Spleen (tissue), 11 donors: Measurements from ENCODE around the gene CD180. TPM values are rescaled to one million over a fixed set of nuclear protein-coding genes. Genes with fewer than 3 reads are reported as not detected.
A peak's percentile ranks its signal among the peaks of the same experiment; 100 is the strongest.

ENCODE experiments used
- DNase-seq: peaks from one replicate; pipeline ENCODE4 v3.0.0-alpha.2; 2020
- H3K27ac ChIP-seq, 8 donors: fragments of 200-600 bp; sonication (generic) in 7 of 8; 1 replicate in 4 of 8; 2 replicates in 4 of 8; pipeline versions ENCODE4 v1.5.0 to v1.8.0; 2016 to 2021; ENCODE audit warnings: inconsistent platforms in 4 of 8, mild to moderate bottlenecking in 4 of 8, moderate library complexity in 1 of 8
- H3K27me3 ChIP-seq, 7 donors: fragments of 200-600 bp; sonication (generic) in 6 of 7; replicated peaks in 1 of 7; 1 replicate in 4 of 7; 2 replicates in 3 of 7; pipeline versions ENCODE4 v1.5.0 to v1.8.0; 2016 to 2021; ENCODE audit warnings: inconsistent platforms in 3 of 7, mild to moderate bottlenecking in 1 of 7
- H3K36me3 ChIP-seq, 6 donors: fragments of 200-600 bp; sonication (generic) in 5 of 6; 1 replicate in 4 of 6; 2 replicates in 2 of 6; pipeline versions ENCODE4 v1.5.0 to v1.8.0; 2016 to 2021; ENCODE audit warnings: inconsistent platforms in 2 of 6
- H3K4me1 ChIP-seq, 6 donors: fragments of 200-600 bp; sonication (generic) in 5 of 6; 1 replicate in 3 of 6; 2 replicates in 3 of 6; pipeline versions ENCODE4 v1.5.0 to v1.8.0; 2016 to 2021; ENCODE audit warnings: inconsistent platforms in 3 of 6
- H3K4me3 ChIP-seq, 8 donors: fragments of 200-600 bp; sonication (generic) in 7 of 8; 1 replicate in 4 of 8; 2 replicates in 4 of 8; pipeline versions ENCODE4 v1.5.0 to v1.8.0; 2016 to 2021; ENCODE audit warnings: inconsistent platforms in 4 of 8, mild to moderate bottlenecking in 4 of 8, moderate library complexity in 2 of 8
- H3K9me3 ChIP-seq, 8 donors: fragments of 200-600 bp; sonication (generic) in 7 of 8; 1 replicate in 4 of 8; 2 replicates in 4 of 8; pipeline versions ENCODE4 v1.5.0 to v1.8.0; 2016 to 2021; ENCODE audit warnings: inconsistent platforms in 4 of 8
- CTCF ChIP-seq, 11 experiments: fragments of 200-600 bp in 7 of 11; fragments of 450-650 bp in 4 of 11; sonication (generic) in 4 of 11; IDR thresholded peaks in 8 of 11; conservative IDR thresholded peaks in 3 of 11; 1 replicate in 7 of 11; 2 replicates in 4 of 11; pipeline versions ENCODE4 v1.4.0 to v1.8.0; 2016 to 2021; ENCODE audit warnings: antibody characterized with exemption in 11 of 11, inconsistent platforms in 4 of 11, mild to moderate bottlenecking in 1 of 11
- POLR2A ChIP-seq, 3 donors: fragments of 450-650 bp; IDR thresholded peaks; one replicate each; pipeline ENCODE4 v1.5.1; 2017; ENCODE audit warnings: antibody characterized with exemption in 3 of 3, mild to moderate bottlenecking in 1 of 3
- POLR2AphosphoS5 ChIP-seq, 3 donors: sonication (generic); formaldehyde crosslinking; IDR thresholded peaks; one replicate each; pipeline ENCODE4 v1.5.1; 2017; ENCODE audit warnings: antibody characterized with exemption in 3 of 3
- WGBS, 5 donors: extraction: QIAGEN DNeasy Blood & Tissue Kit in 3 of 5; methylation state at CpG; one replicate each; pipeline versions ENCODE4 v1.1.5 to v1.1.7; 2013 to 2018; 5-methylcytosine and 5-hydroxymethylcytosine counted together
- intact Hi-C: fragments of 100-400 bp; cut with DNase I; formaldehyde crosslinking; loops from one replicate; pipeline ENCODE4 v1.15.0; 2023; ENCODE audit warnings: low total_unique reads
- polyA plus RNA-seq, 3 donors: library from polyadenylated mRNA; stranded (reverse); fragments of 200-250 nt; gene quantifications; one replicate each; pipeline ENCODE4 v1.2.1, GENCODE V29; 2013
- total RNA-seq, 7 donors: library from RNA; depleted of rRNA in 3 of 7; stranded (reverse); fragments of >200 nt in 3 of 7; fragmentation: NEBNext Ultra II Directional in 4 of 7; extraction: Animal tissue kit (Norgen Biotek cat#: 25700) in 4 of 7; gene quantifications; one replicate each; pipeline versions ENCODE4 v1.1.0 to v1.2.1, GENCODE V29; 2016 to 2021
- donor health status: healthy with polysubstance abuse.
- donor health status: DM: no; HTN: no; CAD: no; lungs with moderate emphysema.
- donor health status: DM: no; HTN: no; CAD: no.
- donor health status: Bipolar disorder and iron deficiency.
- donor health status: healthy.
- donor health status: DM: no; HTN: no; CAD: no.
- donor health status: DM: yes; HTN: yes; CAD: no.

Gene CD180
- total and polyA plus RNA-seq, 10 donors = 11.6 to 39.2 (median 25.0) TPM

DNA sequence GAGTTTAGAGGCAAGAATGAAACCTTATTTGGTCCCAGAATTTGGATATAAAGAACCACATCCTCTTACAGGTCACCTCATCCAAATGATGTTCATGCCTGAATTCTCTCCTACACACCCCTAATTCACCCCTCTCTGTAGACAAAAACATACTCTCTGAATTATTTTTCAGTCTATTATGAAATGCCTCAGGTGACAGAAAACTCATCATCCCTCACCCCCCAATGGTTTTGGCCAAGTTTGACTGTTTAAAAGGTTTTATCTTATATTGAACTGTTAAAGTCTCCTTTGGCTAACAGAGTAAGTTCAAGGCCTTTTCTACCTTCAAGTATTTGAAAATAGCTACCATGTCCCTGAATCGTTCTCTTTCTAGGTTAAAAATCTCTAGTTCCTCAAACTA, 2.3 kb upstream of the CD180 start:
- peaks cover 0 to 17% (median 0%) of the 10 kb centered on the region in 8 donors for H3K9me3 ChIP-seq
- no peak for TF ChIP-seq POLR2AphosphoS5 (IDR thresholded peaks at IDR 0.05)
- no peak for TF ChIP-seq CTCF (IDR thresholded peaks at IDR 0.05 in 8 of 11, conservative IDR thresholded peaks at IDR 0.05 in 3 of 11)
- no peak for TF ChIP-seq POLR2A (IDR thresholded peaks at IDR 0.05)
- peaks cover 10 to 97% (median 68%) of the 10 kb centered on the region in 6 donors for H3K4me1 ChIP-seq
- no peaks in the 10 kb centered on the region for H3K27me3 ChIP-seq
- H3K27ac ChIP-seq = peak overlapping the region in 4 of 8 donors; percentile 11 to 88 (median 51)
- no peak overlapping the region for H3K4me3 ChIP-seq
- no peak for DNase-seq
- no peaks in the 10 kb centered on the region for H3K36me3 ChIP-seq
- 17 to 51% (median 37%) methylated on average over 1 of the region's 1 CpG for WGBS, 5 donors
- intact Hi-C loops = no loop called here

- peaks cover 0 to 2% (median 0%) of the 10 kb centered on the region in 6 donors for H3K36me3 ChIP-seq
- H3K27me3 ChIP-seq = no peaks in the 10 kb centered on the region
- H3K4me3 ChIP-seq = peak overlapping the region in 1 of 8 donors; percentile 77
- intact Hi-C loops = no loop called here
- TF ChIP-seq CTCF (IDR thresholded peaks at IDR 0.05 in 8 of 11, conservative IDR thresholded peaks at IDR 0.05 in 3 of 11) = no peak
- DNase-seq = no peak
- WGBS, 5 donors = 85 to 97% (median 90%) methylated on average over 1 of the region's 1 CpG
- H3K4me1 ChIP-seq = peaks cover 10 to 97% (median 65%) of the 10 kb centered on the region in 6 donors
- peaks cover 0 to 11% (median 0%) of the 10 kb centered on the region in 8 donors for H3K9me3 ChIP-seq
- H3K27ac ChIP-seq = peak overlapping the region in 7 of 8 donors; percentile 40 to 88 (median 79)
Measured at GRCh38 chr5:67197536-67197935, 937 bp upstream of the CD180 start.

DNA sequence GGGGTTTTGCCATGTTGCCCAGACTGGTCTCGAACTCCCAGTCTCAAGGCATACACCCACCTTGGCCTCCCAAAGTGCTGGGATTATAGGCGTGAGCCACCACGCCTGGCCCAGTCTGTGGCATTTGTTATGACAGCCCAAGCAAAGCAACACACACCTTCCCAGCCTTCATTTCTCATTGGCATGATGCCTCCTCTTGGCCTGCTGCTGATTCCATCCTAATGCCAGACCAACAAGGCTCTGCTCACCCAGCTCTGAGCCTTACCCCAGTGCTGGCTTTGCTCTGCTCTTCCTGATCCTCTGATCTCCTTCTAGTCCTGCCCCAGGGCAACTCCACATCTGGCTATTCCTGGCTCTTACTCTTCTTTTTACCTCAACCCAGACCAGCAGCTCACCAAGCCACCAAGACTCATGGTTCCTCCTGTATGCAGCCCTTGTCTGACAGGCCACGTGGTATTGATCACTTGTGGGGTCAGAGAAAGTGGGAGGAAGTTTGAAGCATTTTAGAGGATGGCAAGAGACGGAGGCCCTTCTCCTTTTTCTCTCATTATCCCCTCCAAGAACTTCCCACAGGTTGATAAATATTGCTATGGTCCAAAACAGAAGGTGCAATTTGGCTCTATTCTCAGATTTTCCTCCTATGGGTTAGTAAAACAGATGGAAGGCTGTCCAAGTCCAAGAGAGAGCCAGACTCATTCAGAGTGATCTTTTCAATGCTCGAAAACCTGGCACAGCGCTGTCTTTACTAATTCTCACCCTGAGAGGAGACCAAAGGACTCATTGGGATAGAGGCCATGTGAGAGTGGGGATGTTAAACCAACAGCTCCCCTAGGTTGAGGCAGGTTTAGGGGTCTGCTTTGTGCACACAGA, 958 bp downstream of the CD180 start:
- intact Hi-C loops = no loop called here
- 60 to 71% (median 67%) methylated on average over 7 of the region's 7 CpGs for WGBS, 5 donors
- Histone ChIP-seq H3K36me3 (peaks cover 0 to 20% (median 0%) of the 10 kb centered on the region in 6 donors), H3K9me3 (peaks cover 0 to 8% (median 0%) of the 10 kb centered on the region in 8 donors), H3K4me1 (peaks cover 8 to 97% (median 69%) of the 10 kb centered on the region in 6 donors), H3K27ac (peak overlapping the region; percentile 40 to 88 (median 78)), H3K27me3 (no peaks in the 10 kb centered on the region), H3K4me3 (peak overlapping the region; percentile 37 to 77 (median 46))
- DNase-seq = no peak
- TF ChIP-seq POLR2A (IDR thresholded peaks at IDR 0.05) (no peak), POLR2AphosphoS5 (IDR thresholded peaks at IDR 0.05) (no peak), CTCF (IDR thresholded peaks at IDR 0.05 in 8 of 11, conservative IDR thresholded peaks at IDR 0.05 in 3 of 11) (no peak)

- Histone ChIP-seq H3K27ac (peak overlapping the region; percentile 45 to 88 (median 78)), H3K4me1 (peaks cover 6 to 97% (median 70%) of the 10 kb centered on the region in 6 donors), H3K4me3 (peak overlapping the region; percentile 37 to 77 (median 46)), H3K36me3 (peaks cover 0 to 20% (median 0%) of the 10 kb centered on the region in 6 donors), H3K9me3 (peaks cover 0 to 6% (median 0%) of the 10 kb centered on the region in 8 donors), H3K27me3 (no peaks in the 10 kb centered on the region)
- no peak for TF ChIP-seq POLR2A (IDR thresholded peaks at IDR 0.05)
- no peak for TF ChIP-seq POLR2AphosphoS5 (IDR thresholded peaks at IDR 0.05)
- TF ChIP-seq CTCF (IDR thresholded peaks at IDR 0.05 in 8 of 11, conservative IDR thresholded peaks at IDR 0.05 in 3 of 11) = no peak
- intact Hi-C loops = no loop called here
- DNase-seq = no peak
- WGBS, 5 donors = 61 to 74% (median 65%) methylated on average over 3 of the region's 3 CpGs
Measured at GRCh38 chr5:67194166-67194565, 2.4 kb downstream of the CD180 start.
